Brain microvascular endothelial cell (primary cell): Measurements from ENCODE around the gene ZNF552.

Experiments
- DNase-seq: peaks from one replicate; pipeline ENCODE4 v3.0.0-alpha.2; 2020
- H3K27ac ChIP-seq: fragments of 250-450 bp; sonication (Bioruptor Pico); 2 replicates; pipeline ENCODE4 v1.5.1; 2020; ENCODE audit warnings: mild to moderate bottlenecking, moderate library complexity
- H3K27me3 ChIP-seq: fragments of 250-450 bp; sonication (Bioruptor Pico); replicated peaks from 2 replicates; pipeline ENCODE4 v1.5.1; 2020; ENCODE audit warnings: mild to moderate bottlenecking
- H3K36me3 ChIP-seq: fragments of 250-450 bp; sonication (Bioruptor Pico); replicated peaks from 2 replicates; pipeline ENCODE4 v1.5.1; 2020; ENCODE audit warnings: mild to moderate bottlenecking
- H3K4me3 ChIP-seq: 2 replicates; pipeline ENCODE4 v1.5.1; 2011; ENCODE audit warnings: low read depth, mild to moderate bottlenecking, control low read depth, low read length, moderate library complexity
- CTCF ChIP-seq: IDR thresholded peaks from 2 replicates; pipeline ENCODE4 v1.5.1; 2011; ENCODE audit warnings: low read depth, mild to moderate bottlenecking, moderate library complexity, low read length, control low read depth, inconsistent platforms; ENCODE audit errors: missing control alignments
- in situ Hi-C: cut with HindIII; loops from 2 replicates; pipeline ENCODE4 v1.10.0; 2017; ENCODE audit warnings: low sequenced_read_pairs, low pct_ligation_motif_present

ZNF552 gene

DNA sequence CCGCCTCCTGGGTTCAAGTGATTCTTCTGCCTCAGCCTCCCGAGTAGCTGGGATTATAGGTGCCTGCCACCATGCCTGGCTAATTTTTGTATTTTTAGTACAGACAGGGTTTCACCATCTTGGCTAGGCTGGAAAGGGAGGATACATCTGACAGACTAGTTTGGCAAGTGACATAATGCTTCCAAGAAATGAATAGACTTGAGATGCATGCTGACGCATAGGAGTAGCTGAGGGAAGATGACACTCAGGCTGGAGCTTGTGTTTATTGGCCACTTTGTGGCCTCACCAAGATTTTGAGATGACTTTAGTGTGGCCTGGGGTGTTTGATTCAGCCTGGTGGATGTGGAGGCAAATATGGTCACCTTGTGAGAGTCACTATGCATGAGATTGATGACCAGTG is 41.2 kb downstream of the ZNF552 start:
- Histone ChIP-seq H3K4me3 (no peak overlapping the region), H3K27me3 (no peaks in the 10 kb centered on the region), H3K27ac (no peak overlapping the region), H3K36me3 (peaks cover 30% of the 10 kb centered on the region)
- in situ Hi-C loops = no loop called here
- DNase-seq = no peak
- no peak for TF ChIP-seq CTCF

DNA sequence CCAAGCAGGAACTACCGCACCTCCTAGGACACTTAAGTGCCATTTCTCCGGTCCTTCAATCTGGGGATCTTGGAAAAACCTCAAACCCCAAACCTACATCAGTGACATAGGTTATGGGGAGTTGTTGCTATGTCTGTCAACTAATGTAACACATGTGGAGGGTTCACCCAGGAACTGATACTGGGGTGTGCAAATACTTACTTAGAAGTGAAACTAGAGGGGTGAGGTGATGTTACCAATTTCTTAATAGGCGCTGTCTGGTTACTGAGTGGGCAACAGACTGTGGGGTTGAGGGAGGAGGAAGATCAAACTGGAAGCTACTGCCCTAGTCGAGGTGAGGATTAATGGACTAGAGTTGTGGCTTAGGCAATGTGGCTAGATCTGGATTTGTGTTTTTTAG is 43.3 kb downstream of the ZNF552 start:
- peaks cover 15% of the 10 kb centered on the region for H3K36me3 ChIP-seq
- no peaks in the 10 kb centered on the region for H3K27me3 ChIP-seq
- DNase-seq = no peak
- H3K4me3 ChIP-seq = no peak overlapping the region
- H3K27ac ChIP-seq = no peak overlapping the region
- in situ Hi-C loops = no loop called here
- no peak for TF ChIP-seq CTCF

GRCh38 chr19:57769345-57770131 is 45.2 kb downstream of the ZNF552 start, which contains the start of gene ZNF586:
Gene ZNF586, plus strand, starts transcription at chr19:57769676. Its CDS starts 167 bp downstream, at chr19:57769843.
- no peaks in the 10 kb centered on the region for H3K27me3 ChIP-seq
- peak within 1 kb of the TSS; percentile 9 for H3K27ac ChIP-seq
- peak; percentile 92 for DNase-seq
- peak within 1 kb of the TSS; percentile 81 for H3K4me3 ChIP-seq
- in situ Hi-C loops = no loop called here
- peaks cover 8% of the 10 kb centered on the region for H3K36me3 ChIP-seq
- TF ChIP-seq CTCF = no peak

DNA sequence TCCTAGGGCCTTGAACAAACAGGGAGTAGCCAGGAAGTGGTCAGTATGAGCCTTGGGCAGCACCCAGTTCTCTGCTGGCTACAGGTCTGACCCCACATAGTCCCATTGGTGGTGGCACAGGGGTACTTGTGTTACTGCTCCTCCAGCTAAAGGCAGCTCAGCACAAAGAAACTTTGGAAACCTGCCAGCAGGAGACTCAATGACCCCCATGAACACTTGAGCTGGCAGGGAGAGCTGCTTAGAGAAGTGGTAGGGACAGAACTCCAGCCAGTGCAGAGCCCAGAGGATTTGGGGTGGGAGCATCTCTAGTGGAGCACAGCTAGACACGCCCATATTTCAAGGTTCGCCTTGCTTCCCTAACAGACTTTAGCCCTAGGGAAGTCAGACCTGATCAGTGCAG is 55.6 kb downstream of the ZNF552 start:
- Histone ChIP-seq H3K36me3 (peaks cover 38% of the 10 kb centered on the region), H3K4me3 (no peak overlapping the region), H3K27ac (no peak overlapping the region), H3K27me3 (no peaks in the 10 kb centered on the region)
- no peak for DNase-seq
- TF ChIP-seq CTCF = no peak
- in situ Hi-C loops = no loop called here

GRCh38 chr19:57757941-57758340 is 56.8 kb downstream of the ZNF552 start:
- H3K4me3 ChIP-seq = no peak overlapping the region
- H3K27ac ChIP-seq = no peak overlapping the region
- no peak for DNase-seq
- peaks cover 50% of the 10 kb centered on the region for H3K36me3 ChIP-seq
- H3K27me3 ChIP-seq = no peaks in the 10 kb centered on the region
- TF ChIP-seq CTCF = no peak
- in situ Hi-C loops = no loop called here
